Measurements from ENCODE around the gene TNRC6C.

- TF ChIP-seq, protein P1, sequence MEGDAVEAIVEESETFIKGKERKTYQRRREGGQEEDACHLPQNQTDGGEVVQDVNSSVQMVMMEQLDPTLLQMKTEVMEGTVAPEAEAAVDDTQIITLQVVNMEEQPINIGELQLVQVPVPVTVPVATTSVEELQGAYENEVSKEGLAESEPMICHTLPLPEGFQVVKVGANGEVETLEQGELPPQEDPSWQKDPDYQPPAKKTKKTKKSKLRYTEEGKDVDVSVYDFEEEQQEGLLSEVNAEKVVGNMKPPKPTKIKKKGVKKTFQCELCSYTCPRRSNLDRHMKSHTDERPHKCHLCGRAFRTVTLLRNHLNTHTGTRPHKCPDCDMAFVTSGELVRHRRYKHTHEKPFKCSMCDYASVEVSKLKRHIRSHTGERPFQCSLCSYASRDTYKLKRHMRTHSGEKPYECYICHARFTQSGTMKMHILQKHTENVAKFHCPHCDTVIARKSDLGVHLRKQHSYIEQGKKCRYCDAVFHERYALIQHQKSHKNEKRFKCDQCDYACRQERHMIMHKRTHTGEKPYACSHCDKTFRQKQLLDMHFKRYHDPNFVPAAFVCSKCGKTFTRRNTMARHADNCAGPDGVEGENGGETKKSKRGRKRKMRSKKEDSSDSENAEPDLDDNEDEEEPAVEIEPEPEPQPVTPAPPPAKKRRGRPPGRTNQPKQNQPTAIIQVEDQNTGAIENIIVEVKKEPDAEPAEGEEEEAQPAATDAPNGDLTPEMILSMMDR (IDR thresholded peaks at IDR 0.05) = no peak
- TF ChIP-seq POLR2A (IDR thresholded peaks at IDR 0.05) = no peak
These were observed 143.0 kb downstream of the TNRC6C start for GRCh38 chr17:78101542-78101941.
